Measurements from ENCODE around the gene EXT2. TPM values are rescaled to one million over a fixed set of nuclear protein-coding genes. Genes with fewer than 3 reads are reported as not detected.

Gene EXT2
- total RNA-seq, 1 experiment from 2014 or later = 42.8 TPM

DNA sequence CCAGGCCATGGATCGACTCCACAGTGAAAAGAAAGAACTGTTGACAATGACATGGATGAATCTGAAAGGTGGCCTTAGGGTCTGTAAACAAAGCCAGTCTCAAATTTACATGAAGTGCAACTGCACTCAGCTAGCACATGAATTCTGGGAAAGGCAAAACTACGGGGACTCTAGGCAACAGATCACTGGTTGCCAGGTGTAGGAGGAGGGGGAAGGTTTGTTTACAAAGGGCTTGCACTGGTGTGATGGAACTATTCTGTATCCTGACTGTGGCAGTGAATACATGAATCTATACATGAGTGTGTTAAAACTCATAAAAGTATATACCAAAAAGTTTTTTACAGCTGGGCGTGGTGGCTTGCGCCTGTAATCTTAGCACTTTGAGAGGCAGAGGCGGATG is 187.1 kb downstream of the EXT2 start (continued):
- TF ChIP-seq, protein P1, sequence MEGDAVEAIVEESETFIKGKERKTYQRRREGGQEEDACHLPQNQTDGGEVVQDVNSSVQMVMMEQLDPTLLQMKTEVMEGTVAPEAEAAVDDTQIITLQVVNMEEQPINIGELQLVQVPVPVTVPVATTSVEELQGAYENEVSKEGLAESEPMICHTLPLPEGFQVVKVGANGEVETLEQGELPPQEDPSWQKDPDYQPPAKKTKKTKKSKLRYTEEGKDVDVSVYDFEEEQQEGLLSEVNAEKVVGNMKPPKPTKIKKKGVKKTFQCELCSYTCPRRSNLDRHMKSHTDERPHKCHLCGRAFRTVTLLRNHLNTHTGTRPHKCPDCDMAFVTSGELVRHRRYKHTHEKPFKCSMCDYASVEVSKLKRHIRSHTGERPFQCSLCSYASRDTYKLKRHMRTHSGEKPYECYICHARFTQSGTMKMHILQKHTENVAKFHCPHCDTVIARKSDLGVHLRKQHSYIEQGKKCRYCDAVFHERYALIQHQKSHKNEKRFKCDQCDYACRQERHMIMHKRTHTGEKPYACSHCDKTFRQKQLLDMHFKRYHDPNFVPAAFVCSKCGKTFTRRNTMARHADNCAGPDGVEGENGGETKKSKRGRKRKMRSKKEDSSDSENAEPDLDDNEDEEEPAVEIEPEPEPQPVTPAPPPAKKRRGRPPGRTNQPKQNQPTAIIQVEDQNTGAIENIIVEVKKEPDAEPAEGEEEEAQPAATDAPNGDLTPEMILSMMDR (IDR thresholded peaks at IDR 0.05 in 2 of 3, conservative IDR thresholded peaks at IDR 0.05 in 1 of 3; ENCODE audit: borderline replicate concordance in 1 of 3, insufficient read depth in 1 of 3, low read depth in 2 of 3, low read length in 2 of 3) = no peak
- no peak for TF ChIP-seq SIN3A (IDR thresholded peaks at IDR 0.05; ENCODE audit: low read depth)
- TF ChIP-seq SRF (IDR thresholded peaks at IDR 0.05; ENCODE audit: low read depth) = no peak
- TF ChIP-seq TCF7L2 (IDR thresholded peaks at IDR 0.05; ENCODE audit: borderline replicate concordance, extremely low read depth, insufficient read depth, insufficient read length) = no peak
- TF ChIP-seq ATF3 (IDR thresholded peaks at IDR 0.05) = no peak
- TF ChIP-seq EGR1 (IDR thresholded peaks at IDR 0.05; ENCODE audit: low read depth) = no peak
- TF ChIP-seq EZH2phosphoT487 (IDR thresholded peaks at IDR 0.05; ENCODE audit: borderline replicate concordance) = no peak
- no peak for TF ChIP-seq POLR2A (IDR thresholded peaks at IDR 0.05; ENCODE audit: borderline replicate concordance, extremely low read depth, insufficient read depth, insufficient read length)

DNA sequence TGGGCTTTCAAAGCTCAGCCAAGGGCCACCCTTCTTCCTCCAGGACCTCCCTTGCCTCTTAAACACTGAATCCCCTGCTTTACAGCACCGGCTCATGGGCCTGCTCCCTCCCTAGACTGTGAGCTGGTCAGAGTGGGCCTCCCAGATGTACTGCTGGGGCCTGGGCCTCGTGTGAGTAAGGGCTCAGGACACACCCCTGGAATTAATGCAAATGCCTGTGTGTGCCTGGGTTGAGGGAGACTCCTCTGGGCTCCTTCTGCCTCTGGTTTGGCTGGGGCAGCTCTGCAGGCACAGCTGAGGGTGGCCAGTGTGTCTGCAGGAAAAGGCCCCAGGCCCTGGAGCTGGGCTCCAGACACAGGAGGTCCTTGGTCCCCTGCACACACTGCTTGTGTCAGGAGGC is 190.3 kb downstream of the EXT2 start:
- no peaks in the 10 kb centered on the region for H3K36me3 ChIP-seq (ENCODE audit: control insufficient read depth in 1 of 2, insufficient read depth in 2 of 2, low read length in 2 of 2)
- H3K9me3 ChIP-seq (ENCODE audit: control insufficient read depth in 1 of 2, insufficient read depth in 1 of 2, low read depth in 1 of 2, low read length in 2 of 2) = no peaks in the 10 kb centered on the region
- ChIA-PET POLR2A (no interaction called here), RAD21 (ENCODE audit: low non-redundant PET in 1 of 2, low total read pairs in 2 of 2, uncharacterized antibody in 2 of 2, unreplicated experiment in 2 of 2) (interaction anchor here in 1 of 2 experiments (1.0 to 1.5 kb wide), 3 partner anchors 152 to 331 kb away, joined by 3 to 4 read pairs (median 3); no protein-coding TSS in a partner anchor), CTCF (interaction anchor here (1.0 to 2.0 kb wide), 7 partner anchors 13 to 332 kb away, joined by 3 to 7 read pairs (median 4); no protein-coding TSS in a partner anchor)
- TF ChIP-seq EGR1 (IDR thresholded peaks at IDR 0.05; ENCODE audit: low read depth) (no peak), YY1 (IDR thresholded peaks at IDR 0.05; ENCODE audit: extremely low read depth, insufficient replicate concordance, low read depth, low read length) (no peak), POLR2AphosphoS5 (IDR thresholded peaks at IDR 0.05; ENCODE audit: low read depth, low read length) (no peak), SIN3A (IDR thresholded peaks at IDR 0.05; ENCODE audit: low read depth) (no peak), TCF7L2 (IDR thresholded peaks at IDR 0.05; ENCODE audit: borderline replicate concordance, extremely low read depth, insufficient read depth, insufficient read length) (no peak), CBX3 (IDR thresholded peaks at IDR 0.05; ENCODE audit: low read depth) (no peak), POLR2A (IDR thresholded peaks at IDR 0.05; ENCODE audit: borderline replicate concordance, extremely low read depth, insufficient read depth, insufficient read length) (no peak)
- H3K27ac ChIP-seq (ENCODE audit: low read depth, low read length) = no peak overlapping the region
- no TSS peak for BruUV-seq (replicated peaks)
- H2AFZ ChIP-seq (ENCODE audit: low read depth, low read length, poor library complexity, severe bottlenecking) = no peak overlapping the region
- DNase-seq (ENCODE audit: low read depth, low spot score) (no peak), ATAC-seq (peak; percentile 31)
- H3K9me2 ChIP-seq (ENCODE audit: insufficient read depth) = no peaks in the 10 kb centered on the region
- no peak overlapping the region for H3K4me2 ChIP-seq (ENCODE audit: low read length)
- intact Hi-C loops (cut with micrococcal nuclease) = loop anchor here (1.0 to 10.0 kb wide), 4 partner anchors 151 to 331 kb away; no protein-coding TSS in a partner anchor
- no peak overlapping the region for H3K4me3 ChIP-seq (replicated peaks in 1 of 2; ENCODE audit: low read depth in 1 of 2, low read length in 2 of 2)
- H3K4me1 ChIP-seq (ENCODE audit: control insufficient read depth in 1 of 2, insufficient read depth in 2 of 2, low read length in 2 of 2) = no peaks in the 10 kb centered on the region; a peak in 1 of 4 replicates
- no peaks in the 10 kb centered on the region for H3K79me2 ChIP-seq (ENCODE audit: insufficient read depth, low read length)
- H3K27me3 ChIP-seq (ENCODE audit: insufficient read depth, low read length) = no peaks in the 10 kb centered on the region
- H3K9ac ChIP-seq (ENCODE audit: low read length) = no peak overlapping the region
- no peaks in the 10 kb centered on the region for H4K20me1 ChIP-seq (ENCODE audit: insufficient read depth)
